Keratinocyte (primary cell): ENCODE measurements around the gene PEX16. TPM values are rescaled to one million over a fixed set of nuclear protein-coding genes. Genes with fewer than 3 reads are reported as not detected.

Experiments
- DNase-seq: peaks from one replicate; pipeline ENCODE4 v3.0.0-alpha.2; 2011; ENCODE audit warnings: low read depth, missing footprints, low spot score
- FAIRE-seq: peaks from 2 replicates; lab custom pipeline; 2011; peaks lifted over from hg19 to GRCh38; lab: Jason Lieb, UNC
- H2AFZ ChIP-seq: 2 replicates; pipeline ENCODE4 v1.6.0; 2012; ENCODE audit warnings: low read length, control low read depth, inconsistent platforms; ENCODE audit not compliant: control insufficient read depth
- H3K27ac ChIP-seq: 2 replicates; pipeline ENCODE4 v1.5.1; 2011; ENCODE audit warnings: low read length; ENCODE audit not compliant: control insufficient read depth, insufficient read depth
- H3K27me3 ChIP-seq: 3 replicates; pipeline ENCODE4 v1.6.0; 2011; ENCODE audit warnings: low read length; ENCODE audit not compliant: control insufficient read depth, insufficient read depth; ENCODE audit errors: extremely low read depth
- H3K36me3 ChIP-seq, 2 experiments: 2 replicates in 1 of 2; 3 replicates in 1 of 2; pipeline ENCODE4 v1.5.1; 2011; ENCODE audit warnings: low read length in 2 of 2, mild to moderate bottlenecking in 1 of 2; ENCODE audit not compliant: control insufficient read depth in 2 of 2, insufficient read depth in 2 of 2; ENCODE audit errors: extremely low read depth in 1 of 2
- H3K4me1 ChIP-seq: 3 replicates; pipeline ENCODE4 v1.5.1; 2011; ENCODE audit warnings: low read length; ENCODE audit not compliant: control insufficient read depth, insufficient read depth; ENCODE audit errors: extremely low read depth
- H3K4me2 ChIP-seq: 3 replicates; pipeline ENCODE4 v1.6.0; 2011; ENCODE audit warnings: low read depth, low read length; ENCODE audit not compliant: control insufficient read depth, insufficient read depth; ENCODE audit errors: extremely low read depth
- H3K4me3 ChIP-seq, 3 experiments: fragments of 200-600 bp in 1 of 3; sonication (generic) in 1 of 3; 2 replicates in 2 of 3; 3 replicates in 1 of 3; pipeline ENCODE4 v1.5.1; 2011 to 2016; ENCODE audit warnings: low read length in 3 of 3, mild to moderate bottlenecking in 3 of 3, control low read depth in 2 of 3, inconsistent platforms in 1 of 3, low read depth in 1 of 3, mixed read lengths in 1 of 3, mixed run types in 1 of 3, moderate library complexity in 1 of 3; ENCODE audit not compliant: control insufficient read depth in 2 of 3, insufficient read depth in 2 of 3; ENCODE audit errors: extremely low read depth in 1 of 3
- H3K79me2 ChIP-seq: 2 replicates; pipeline ENCODE4 v1.6.0; 2012; ENCODE audit warnings: low read length; ENCODE audit not compliant: control insufficient read depth, insufficient read depth
- H3K9ac ChIP-seq: 3 replicates; pipeline ENCODE4 v1.6.0; 2011; ENCODE audit warnings: low read length; ENCODE audit not compliant: control insufficient read depth, insufficient read depth; ENCODE audit errors: extremely low read depth
- H3K9me1 ChIP-seq: 3 replicates; pipeline ENCODE4 v1.6.0; 2011; ENCODE audit warnings: low read length; ENCODE audit not compliant: control insufficient read depth, insufficient read depth; ENCODE audit errors: extremely low read depth
- H3K9me3 ChIP-seq: 2 replicates; pipeline ENCODE4 v1.5.1; 2012; ENCODE audit warnings: low read depth, low read length; ENCODE audit not compliant: control insufficient read depth
- H4K20me1 ChIP-seq: 3 replicates; pipeline ENCODE4 v1.6.0; 2011; ENCODE audit warnings: low read length; ENCODE audit not compliant: control insufficient read depth, insufficient read depth; ENCODE audit errors: extremely low read depth
- CTCF ChIP-seq, 3 experiments: IDR thresholded peaks in 1 of 3; conservative IDR thresholded peaks in 1 of 3; optimal IDR thresholded peaks in 1 of 3; 2 replicates in 2 of 3; 3 replicates in 1 of 3; pipeline versions ENCODE3 to v1.5.1; 2011; ENCODE audit warnings: low read length in 3 of 3, mild to moderate bottlenecking in 3 of 3, moderate library complexity in 2 of 3, control low read depth in 1 of 3, inconsistent platforms in 1 of 3; ENCODE audit not compliant: insufficient read depth in 2 of 3; ENCODE audit errors: extremely low read depth in 1 of 3
- EZH2 ChIP-seq: IDR thresholded peaks from one replicate; pipeline ENCODE4 v1.6.1; 2012; ENCODE audit warnings: inconsistent platforms, mild to moderate bottlenecking, low read length, moderate library complexity
- dilution Hi-C: fragments of 300-500 bp; cut with MboI; formaldehyde crosslinking; loops from one replicate; pipeline ENCODE4 v1.7.0; 2020; ENCODE audit warnings: low sequenced_read_pairs; ENCODE audit not compliant: extremely low pct_ligation_motif_present
- polyA plus RNA-seq, 5 experiments: library from polyadenylated mRNA; depleted of rRNA in 3 of 5; stranded (reverse) in 3 of 5; stranded (forward) in 1 of 5; unstranded in 1 of 5; fragments of >200 nt; gene quantifications; 1 replicate in 1 of 5; 2 replicates in 3 of 5; 3 replicates in 1 of 5; pipeline versions ENCODE4 v1.2.1 to v1.2.3, GENCODE V29; 2011 to 2012; ENCODE audit warnings: missing spikeins in 2 of 5, low read depth in 1 of 5, low replicate concordance in 1 of 5

PEX16 gene
- polyA plus RNA-seq, 1 donor (not counting 4 experiments of a cell fraction or from before 2014, with no cell fraction given), result 16.7 TPM

- H3K9me1 ChIP-seq, result no peaks in the 10 kb centered on the region
- H3K4me1 ChIP-seq, result peaks cover 5% of the 10 kb centered on the region
- no peaks in the 10 kb centered on the region for H4K20me1 ChIP-seq
- no peaks in the 10 kb centered on the region for H3K79me2 ChIP-seq
- dilution Hi-C loops, result no loop called here
- TF ChIP-seq CTCF (optimal IDR thresholded peaks at IDR 0.05 in 1 of 3, IDR thresholded peaks at IDR 0.05 in 1 of 3, conservative IDR thresholded peaks at IDR 0.05 in 1 of 3; ENCODE audit: extremely low read depth in 1 of 3, insufficient read depth in 2 of 3, low read length in 3 of 3) (no peak), EZH2 (no peak)
- H3K4me2 ChIP-seq, result no peak overlapping the region
- peaks cover 20 to 37% of the 10 kb centered on the region in 2 experiments for H3K36me3 ChIP-seq
- no peaks in the 10 kb centered on the region for H3K27me3 ChIP-seq
- FAIRE-seq, result no peak
- no peaks in the 10 kb centered on the region for H3K9me3 ChIP-seq
- DNase-seq, result no peak
- no peak overlapping the region for H3K27ac ChIP-seq
- H3K4me3 ChIP-seq, result no peak overlapping the region
- H2AFZ ChIP-seq, result no peak overlapping the region
- no peak overlapping the region for H3K9ac ChIP-seq
Observed at GRCh38 chr11:45870706-45871105, 47.0 kb downstream of the PEX16 start.

GRCh38 chr11:45869551-45869950 is 48.1 kb downstream of the PEX16 start:
- TF ChIP-seq EZH2 (no peak), CTCF (optimal IDR thresholded peaks at IDR 0.05 in 1 of 3, IDR thresholded peaks at IDR 0.05 in 1 of 3, conservative IDR thresholded peaks at IDR 0.05 in 1 of 3; ENCODE audit: extremely low read depth in 1 of 3, insufficient read depth in 2 of 3, low read length in 3 of 3) (no peak)
- Histone ChIP-seq H3K9me1 (no peaks in the 10 kb centered on the region), H3K9me3 (no peaks in the 10 kb centered on the region), H3K4me3 (no peak overlapping the region), H3K9ac (no peak overlapping the region), H2AFZ (no peak overlapping the region), H3K27ac (no peak overlapping the region), H3K4me2 (no peak overlapping the region), H3K36me3 (peaks cover 20 to 38% of the 10 kb centered on the region in 2 experiments), H3K27me3 (no peaks in the 10 kb centered on the region), H3K79me2 (no peaks in the 10 kb centered on the region), H4K20me1 (no peaks in the 10 kb centered on the region), H3K4me1 (peaks cover 5% of the 10 kb centered on the region)
- FAIRE-seq (no peak), DNase-seq (no peak)
- dilution Hi-C loops, result no loop called here
